Chondrocyte (in vitro differentiated cells): Measurements from ENCODE around the gene TGFBR3. TPM values are rescaled to one million over a fixed set of nuclear protein-coding genes. Genes with fewer than 3 reads are reported as not detected.

ENCODE experiments used
- DNase-seq: peaks from one replicate; pipeline ENCODE4 v3.0.0; 2021; ENCODE audit warnings: mixed read lengths, low spot score
- H3K27ac Mint-ChIP-seq: one replicate; pipeline ENCODE4 v1.8.0; 2021; ENCODE audit warnings: mild to moderate bottlenecking, moderate library complexity, mixed read lengths; ENCODE audit not compliant: unreplicated experiment
- H3K27me3 Mint-ChIP-seq: 2 replicates; pipeline ENCODE4 v1.8.0; 2021; ENCODE audit warnings: low read depth, mixed read lengths
- H3K36me3 Mint-ChIP-seq: 2 replicates; pipeline ENCODE4 v1.8.0; 2021; ENCODE audit warnings: low read depth, mixed read lengths
- H3K4me1 Mint-ChIP-seq: 2 replicates; pipeline ENCODE4 v1.8.0; 2021; ENCODE audit warnings: low read depth, mild to moderate bottlenecking, mixed read lengths
- H3K4me3 Mint-ChIP-seq: one replicate; pipeline ENCODE4 v1.8.0; 2021; ENCODE audit warnings: mild to moderate bottlenecking, moderate library complexity, mixed read lengths; ENCODE audit not compliant: unreplicated experiment
- H3K9me3 Mint-ChIP-seq: 2 replicates; pipeline ENCODE4 v1.8.0; 2021; ENCODE audit warnings: low read depth, mixed read lengths
- CTCF ChIP-seq: fragments of 200-600 bp; sonication (generic); IDR thresholded peaks from 2 replicates; pipeline ENCODE4 v1.5.0; 2021; ENCODE audit warnings: antibody characterized with exemption, mild to moderate bottlenecking, moderate library complexity
- total RNA-seq: library from RNA; stranded (reverse); gene quantifications from 3 replicates; pipeline ENCODE4 v1.2.1, GENCODE V29; 2021

Gene TGFBR3
- total RNA-seq, 1 donor from 2014 or later: 1.4 TPM

DNA sequence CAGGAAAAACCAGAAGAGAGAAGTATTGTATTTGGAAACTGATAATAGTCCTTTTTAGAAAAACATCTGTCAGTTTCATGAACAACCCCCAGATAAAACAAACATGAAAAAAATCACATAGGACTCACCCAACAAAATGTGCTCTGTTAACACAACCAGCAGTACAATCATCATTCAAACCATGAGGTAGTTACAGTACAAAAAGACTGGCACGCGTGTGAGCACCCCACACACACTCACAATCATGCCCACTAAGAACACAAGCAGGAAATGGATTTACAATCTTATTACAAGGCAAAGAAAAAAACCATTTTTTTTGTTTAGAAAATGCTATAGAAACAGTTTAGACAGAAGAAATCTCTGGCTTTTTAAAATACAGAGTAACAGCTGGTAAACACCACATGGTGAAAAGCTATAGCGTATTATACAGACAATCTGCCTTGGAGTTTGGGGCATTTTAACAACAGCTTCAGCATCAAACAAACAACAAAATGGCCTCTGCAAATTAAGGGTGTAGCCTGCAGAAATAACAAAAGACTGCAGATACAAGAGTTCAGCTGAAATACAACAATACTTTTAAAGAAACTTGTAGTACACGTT is 205.3 kb downstream of the TGFBR3 start:
- no peaks in the 10 kb centered on the region for H3K4me1 Mint-ChIP-seq
- H3K27ac Mint-ChIP-seq: no peak overlapping the region
- H3K9me3 Mint-ChIP-seq: peaks cover 4% of the 10 kb centered on the region
- no peak for TF ChIP-seq CTCF
- H3K27me3 Mint-ChIP-seq: no peaks in the 10 kb centered on the region
- H3K36me3 Mint-ChIP-seq: no peaks in the 10 kb centered on the region
- no peak overlapping the region for H3K4me3 Mint-ChIP-seq
- DNase-seq: no peak

GRCh38 chr1:91679446-91679845 is 206.5 kb downstream of the TGFBR3 start:
- Mint-ChIP-seq H3K4me3 (no peak overlapping the region), H3K9me3 (peaks cover 4% of the 10 kb centered on the region), H3K27me3 (no peaks in the 10 kb centered on the region), H3K4me1 (no peaks in the 10 kb centered on the region), H3K36me3 (no peaks in the 10 kb centered on the region), H3K27ac (no peak overlapping the region)
- DNase-seq: no peak
- TF ChIP-seq CTCF: no peak

GRCh38 chr1:91676030-91676429 is 209.9 kb downstream of the TGFBR3 start:
- H3K36me3 Mint-ChIP-seq: no peaks in the 10 kb centered on the region
- peaks cover 4% of the 10 kb centered on the region for H3K9me3 Mint-ChIP-seq
- DNase-seq: no peak
- no peaks in the 10 kb centered on the region for H3K4me1 Mint-ChIP-seq
- H3K4me3 Mint-ChIP-seq: no peak overlapping the region
- no peak overlapping the region for H3K27ac Mint-ChIP-seq
- TF ChIP-seq CTCF: no peak
- H3K27me3 Mint-ChIP-seq: no peaks in the 10 kb centered on the region

- no peak for TF ChIP-seq CTCF
- Mint-ChIP-seq H3K27ac (no peak overlapping the region), H3K27me3 (no peaks in the 10 kb centered on the region), H3K4me3 (no peak overlapping the region), H3K9me3 (peaks cover 4% of the 10 kb centered on the region), H3K36me3 (no peaks in the 10 kb centered on the region), H3K4me1 (no peaks in the 10 kb centered on the region)
- DNase-seq: no peak
Observed at GRCh38 chr1:91674107-91674506, 211.8 kb downstream of the TGFBR3 start.

DNA sequence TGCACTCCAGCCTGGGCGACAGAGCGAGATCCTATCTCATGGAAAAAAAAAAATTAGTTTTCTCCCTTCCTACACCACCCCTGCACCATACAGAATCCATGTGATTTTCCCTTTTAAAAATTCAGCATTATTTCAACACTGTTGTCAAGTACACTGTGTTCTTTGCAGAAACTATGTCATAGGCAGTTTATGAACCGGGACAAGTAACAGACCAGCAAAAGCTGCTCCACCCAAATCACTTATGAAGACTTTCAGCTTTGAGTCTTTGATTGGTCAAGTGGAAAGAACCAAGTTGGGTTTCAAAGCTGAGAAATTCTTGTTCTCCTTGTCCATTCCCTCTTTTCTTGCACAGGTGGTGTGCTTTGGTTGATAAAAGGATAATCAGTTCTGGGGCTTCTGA is 212.3 kb downstream of the TGFBR3 start:
- no peak overlapping the region for H3K27ac Mint-ChIP-seq
- H3K27me3 Mint-ChIP-seq: no peaks in the 10 kb centered on the region
- no peak for TF ChIP-seq CTCF
- peaks cover 4% of the 10 kb centered on the region for H3K9me3 Mint-ChIP-seq
- no peak for DNase-seq
- H3K36me3 Mint-ChIP-seq: no peaks in the 10 kb centered on the region
- no peaks in the 10 kb centered on the region for H3K4me1 Mint-ChIP-seq
- no peak overlapping the region for H3K4me3 Mint-ChIP-seq
